ENCODE results near the gene SBF2. TPM values are rescaled to one million over a fixed set of nuclear protein-coding genes. Genes with fewer than 3 reads are reported as not detected.

Gene SBF2
- polyA plus RNA-seq, 1 experiment, result 44.4 TPM

- DNase-seq (ENCODE audit: low read depth, low spot score), result no peak
- Histone ChIP-seq H3K27ac (ENCODE audit: low read depth, low read length) (no peak overlapping the region), H3K27me3 (ENCODE audit: control insufficient read depth, insufficient read depth, low read length) (no peaks in the 10 kb centered on the region), H3K4me3 (ENCODE audit: low read depth, low read length) (no peak overlapping the region), H3K9me3 (ENCODE audit: control insufficient read depth, insufficient read depth, low read length) (no peaks in the 10 kb centered on the region)
- POLR2A ChIA-PET, result no interaction called here
- CTCF ChIA-PET, result interaction anchor here (4.3 kb wide), 1 partner anchor 212 kb away, joined by 36 read pairs; no protein-coding TSS in a partner anchor
- no peak for TF ChIP-seq CTCF (IDR thresholded peaks at IDR 0.05; ENCODE audit: low read depth, low read length)
These were observed 532.5 kb downstream of the SBF2 start for GRCh38 chr11:9761441-9761945.

GRCh38 chr11:9760193-9760575 lies 533.8 kb downstream of the SBF2 start:
- ChIA-PET POLR2A (interaction anchor here (0.6 to 3.7 kb wide), 13 partner anchors 28 to 565 kb away, joined by 3 to 65 read pairs (median 9); partner anchors contain the start of genes ADM and ZNF143), CTCF (interaction anchor here (1.3 to 4.3 kb wide), 3 partner anchors 11 to 564 kb away, joined by 5 to 36 read pairs (median 6); no protein-coding TSS in a partner anchor)
- TF ChIP-seq CTCF (IDR thresholded peaks at IDR 0.05; ENCODE audit: low read depth, low read length), result no peak
- peak; percentile 90 for DNase-seq (ENCODE audit: low read depth, low spot score)
- Histone ChIP-seq H3K9me3 (ENCODE audit: control insufficient read depth, insufficient read depth, low read length) (no peaks in the 10 kb centered on the region), H3K4me3 (ENCODE audit: low read depth, low read length) (no peak overlapping the region), H3K27ac (ENCODE audit: low read depth, low read length) (peak overlapping the region; percentile 95), H3K27me3 (ENCODE audit: control insufficient read depth, insufficient read depth, low read length) (no peaks in the 10 kb centered on the region)

GRCh38 chr11:9759519-9760192 lies 534.4 kb downstream of the SBF2 start:
- no peak overlapping the region for H3K4me3 ChIP-seq (ENCODE audit: low read depth, low read length)
- POLR2A ChIA-PET, result interaction anchor here (0.5 to 3.7 kb wide), 21 partner anchors 15 to 607 kb away, joined by 3 to 65 read pairs (median 7); partner anchors contain the start of genes ADM, WEE1 and ZNF143
- peak; percentile 99 for DNase-seq (ENCODE audit: low read depth, low spot score)
- H3K27ac ChIP-seq (ENCODE audit: low read depth, low read length), result peak overlapping the region; percentile 95
- H3K9me3 ChIP-seq (ENCODE audit: control insufficient read depth, insufficient read depth, low read length), result no peaks in the 10 kb centered on the region
- CTCF ChIA-PET, result interaction anchor here (0.6 to 4.3 kb wide), 5 partner anchors 11 to 564 kb away, joined by 3 to 36 read pairs (median 5); no protein-coding TSS in a partner anchor
- H3K27me3 ChIP-seq (ENCODE audit: control insufficient read depth, insufficient read depth, low read length), result no peaks in the 10 kb centered on the region
- no peak for TF ChIP-seq CTCF (IDR thresholded peaks at IDR 0.05; ENCODE audit: low read depth, low read length)

GRCh38 chr11:9758637-9759518 lies 535.1 kb downstream of the SBF2 start:
- peak overlapping the region; percentile 95 for H3K27ac ChIP-seq (ENCODE audit: low read depth, low read length)
- ChIA-PET POLR2A (interaction anchor here (0.5 to 3.7 kb wide), 20 partner anchors 16 to 608 kb away, joined by 3 to 65 read pairs (median 7); partner anchors contain the start of genes ADM, WEE1 and ZNF143), CTCF (interaction anchor here (0.6 to 4.3 kb wide), 26 partner anchors 9 to 565 kb away, joined by 3 to 36 read pairs (median 3); no protein-coding TSS in a partner anchor)
- H3K9me3 ChIP-seq (ENCODE audit: control insufficient read depth, insufficient read depth, low read length), result no peaks in the 10 kb centered on the region
- peak; percentile 34 for TF ChIP-seq CTCF (IDR thresholded peaks at IDR 0.05; ENCODE audit: low read depth, low read length)
- H3K27me3 ChIP-seq (ENCODE audit: control insufficient read depth, insufficient read depth, low read length), result no peaks in the 10 kb centered on the region
- peak overlapping the region; percentile 45 for H3K4me3 ChIP-seq (ENCODE audit: low read depth, low read length)
- DNase-seq (ENCODE audit: low read depth, low spot score), result no peak

Measured in AG04450 (cell line).